Lung (tissue), 12 donors: ENCODE data around the gene PTPN14. TPM values are rescaled to one million over a fixed set of nuclear protein-coding genes. Genes with fewer than 3 reads are reported as not detected.

Source experiments
- ATAC-seq: fragments of 200-7000 bp; cut with Tn5 transposase; one replicate; pipeline ENCODE4 v1.9.1; 2020; ENCODE audit warnings: moderate number of reproducible peaks; ENCODE audit not compliant: insufficient read depth, low FRiP score
- DNase-seq, 3 donors: peaks; one replicate each; pipeline ENCODE4 v3.0.0-alpha.2; 2013 to 2017
- H3K27ac ChIP-seq, 2 donors: one replicate each; pipeline ENCODE4 v1.5.1; 2013; ENCODE audit warnings: mild to moderate bottlenecking in 2 of 2, moderate library complexity in 2 of 2, control low read depth in 1 of 2, inconsistent platforms in 1 of 2, low read depth in 1 of 2, low read length in 1 of 2
- H3K27me3 ChIP-seq, 3 donors: one replicate each; pipeline ENCODE4 v1.5.1; 2013; ENCODE audit warnings: low read length in 2 of 3; ENCODE audit not compliant: control insufficient read depth in 3 of 3, insufficient read depth in 3 of 3
- H3K36me3 ChIP-seq, 4 donors: one replicate each; pipeline ENCODE4 v1.5.1; 2013; ENCODE audit warnings: low read length in 4 of 4, mild to moderate bottlenecking in 1 of 4, moderate library complexity in 1 of 4; ENCODE audit not compliant: control insufficient read depth in 4 of 4, insufficient read depth in 4 of 4
- H3K4me1 ChIP-seq, 5 donors: one replicate each; pipeline ENCODE4 v1.5.1; 2013; ENCODE audit warnings: low read length in 5 of 5, mild to moderate bottlenecking in 2 of 5, moderate library complexity in 1 of 5; ENCODE audit not compliant: control insufficient read depth in 5 of 5, insufficient read depth in 5 of 5
- H3K4me3 ChIP-seq: one replicate; pipeline ENCODE4 v1.5.1; 2013; ENCODE audit warnings: mild to moderate bottlenecking, control low read depth, moderate library complexity
- H3K9ac ChIP-seq, 2 donors: one replicate each; pipeline ENCODE4 v1.5.1; 2013; ENCODE audit warnings: low read length in 2 of 2, control low read depth in 1 of 2; ENCODE audit not compliant: insufficient read depth in 1 of 2
- H3K9me3 ChIP-seq, 4 donors: one replicate each; pipeline ENCODE4 v1.5.1; 2013; ENCODE audit warnings: low read length in 3 of 4, mild to moderate bottlenecking in 1 of 4, moderate library complexity in 1 of 4; ENCODE audit not compliant: control insufficient read depth in 4 of 4, insufficient read depth in 3 of 4
- WGBS, 2 donors: extraction: QIAGEN DNeasy Blood & Tissue Kit; methylation state at CpG; one replicate each; pipeline ENCODE4 v1.1.7; 2013; 5-methylcytosine and 5-hydroxymethylcytosine counted together
- polyA plus RNA-seq, 2 donors: library from polyadenylated mRNA; stranded (reverse); fragments of 200-250 nt; gene quantifications; one replicate each; pipeline ENCODE4 v1.2.1, GENCODE V29; 2013
- total RNA-seq, 2 donors: library from RNA; depleted of rRNA in 1 of 2; stranded (reverse); fragments of >200 nt in 1 of 2; gene quantifications; one replicate each; pipeline ENCODE4 v1.2.1, GENCODE V29; 2014 to 2021
- TF ChIP-seq, protein P1 (sequence below): IDR thresholded peaks from 2 replicates; pipeline ENCODE4 v1.5.1; 2012; ENCODE audit warnings: mild to moderate bottlenecking; ENCODE audit errors: control extremely low read depth, extremely low read depth
- donor health status: control.
- donor health status: control.
- donor health status: Bipolar disorder and iron deficiency.
- donor health status: healthy.
- donor health status: DM: yes; HTN: yes; CAD: no.

Gene PTPN14
- total and polyA plus RNA-seq, 4 donors, result 4.4 to 43.2 (median 15.2) TPM

- H3K9ac ChIP-seq, result no peak overlapping the region
- no peak overlapping the region for H3K4me3 ChIP-seq
- H3K9me3 ChIP-seq, result no peaks in the 10 kb centered on the region
- no peak overlapping the region for H3K27ac ChIP-seq
- TF ChIP-seq, protein P1, sequence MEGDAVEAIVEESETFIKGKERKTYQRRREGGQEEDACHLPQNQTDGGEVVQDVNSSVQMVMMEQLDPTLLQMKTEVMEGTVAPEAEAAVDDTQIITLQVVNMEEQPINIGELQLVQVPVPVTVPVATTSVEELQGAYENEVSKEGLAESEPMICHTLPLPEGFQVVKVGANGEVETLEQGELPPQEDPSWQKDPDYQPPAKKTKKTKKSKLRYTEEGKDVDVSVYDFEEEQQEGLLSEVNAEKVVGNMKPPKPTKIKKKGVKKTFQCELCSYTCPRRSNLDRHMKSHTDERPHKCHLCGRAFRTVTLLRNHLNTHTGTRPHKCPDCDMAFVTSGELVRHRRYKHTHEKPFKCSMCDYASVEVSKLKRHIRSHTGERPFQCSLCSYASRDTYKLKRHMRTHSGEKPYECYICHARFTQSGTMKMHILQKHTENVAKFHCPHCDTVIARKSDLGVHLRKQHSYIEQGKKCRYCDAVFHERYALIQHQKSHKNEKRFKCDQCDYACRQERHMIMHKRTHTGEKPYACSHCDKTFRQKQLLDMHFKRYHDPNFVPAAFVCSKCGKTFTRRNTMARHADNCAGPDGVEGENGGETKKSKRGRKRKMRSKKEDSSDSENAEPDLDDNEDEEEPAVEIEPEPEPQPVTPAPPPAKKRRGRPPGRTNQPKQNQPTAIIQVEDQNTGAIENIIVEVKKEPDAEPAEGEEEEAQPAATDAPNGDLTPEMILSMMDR, result no peak
- H3K27me3 ChIP-seq, result no peaks in the 10 kb centered on the region
- DNase-seq (no peak), ATAC-seq (no peak)
- H3K4me1 ChIP-seq, result peaks cover 0 to 15% (median 6%) of the 10 kb centered on the region in 5 donors
- no peaks in the 10 kb centered on the region for H3K36me3 ChIP-seq
- 98 to 99% methylated on average over 4 of the region's 4 CpGs for WGBS, 2 donors
Measured at GRCh38 chr1:214435867-214436266, 115.5 kb downstream of the PTPN14 start.

DNA sequence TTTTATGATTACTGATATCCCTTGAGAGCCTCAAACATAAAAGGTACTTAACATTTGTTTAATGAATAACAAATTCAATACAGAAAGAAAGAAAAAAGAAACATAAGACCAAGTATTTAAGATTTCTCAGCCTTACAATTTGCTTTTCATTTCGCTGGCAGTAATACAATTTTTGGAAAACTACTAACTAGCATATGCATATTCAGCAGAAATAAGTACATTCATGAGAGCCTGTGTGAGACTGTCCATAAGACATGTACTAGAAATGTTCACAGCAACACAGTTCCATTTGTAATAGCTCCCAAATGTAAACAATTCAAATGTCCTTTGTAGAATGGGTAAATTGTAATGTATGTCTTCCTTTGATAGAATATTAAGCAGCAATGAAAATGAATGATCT, 119.2 kb downstream of the PTPN14 start:
- no peak overlapping the region for H3K4me3 ChIP-seq
- TF ChIP-seq, protein P1, result no peak
- no peaks in the 10 kb centered on the region for H3K9me3 ChIP-seq
- H3K9ac ChIP-seq, result no peak overlapping the region
- H3K27me3 ChIP-seq, result no peaks in the 10 kb centered on the region
- H3K36me3 ChIP-seq, result no peaks in the 10 kb centered on the region
- no peak overlapping the region for H3K27ac ChIP-seq
- ATAC-seq (no peak), DNase-seq (no peak)
- WGBS, 2 donors, result 78 to 83% methylated on average over 1 of the region's 1 CpG
- H3K4me1 ChIP-seq, result no peaks in the 10 kb centered on the region

DNA sequence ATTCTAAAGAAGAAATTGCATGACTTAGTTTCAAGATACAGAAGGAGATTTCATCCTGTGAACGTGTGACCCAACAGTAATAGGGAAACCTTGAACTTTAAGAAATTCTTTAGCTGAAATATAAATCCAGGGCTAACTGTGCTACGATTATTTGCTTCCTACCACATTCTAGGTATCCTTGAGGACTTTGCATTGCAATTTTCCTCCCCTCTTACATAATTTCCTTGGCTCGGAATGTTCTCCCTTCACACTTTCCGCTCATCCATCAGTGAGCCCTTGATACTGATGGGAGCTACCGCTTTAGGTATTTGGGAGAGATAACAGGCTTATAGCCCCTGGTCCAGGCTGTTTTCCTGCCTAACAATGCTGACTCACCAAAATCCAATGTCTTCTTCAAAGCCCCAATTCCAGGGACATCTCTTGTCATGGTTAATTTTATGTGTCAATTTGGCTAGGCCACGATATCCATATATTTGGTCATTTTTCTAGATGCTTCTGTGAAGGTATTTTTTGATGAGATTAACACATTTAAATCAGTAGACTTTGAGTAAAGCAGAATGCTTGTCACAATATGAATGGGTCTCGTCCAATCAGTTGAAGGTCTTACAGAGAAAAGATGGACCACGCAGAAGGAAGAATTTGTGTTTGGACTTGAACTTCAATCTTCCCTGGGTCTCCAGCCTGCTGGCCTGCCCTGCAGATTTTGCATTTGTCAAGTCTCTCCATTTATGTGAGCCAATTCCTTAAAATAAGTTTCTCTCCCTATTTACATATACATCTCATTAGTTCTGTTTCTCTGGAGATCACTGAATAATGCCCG, 121.2 kb downstream of the PTPN14 start:
- Histone ChIP-seq H3K27ac (no peak overlapping the region), H3K4me3 (no peak overlapping the region), H3K4me1 (peaks cover 0 to 5% (median 0%) of the 10 kb centered on the region in 5 donors), H3K9ac (no peak overlapping the region), H3K36me3 (no peaks in the 10 kb centered on the region), H3K27me3 (no peaks in the 10 kb centered on the region), H3K9me3 (no peaks in the 10 kb centered on the region)
- 92% methylated on average over 9 of the region's 9 CpGs for WGBS, 2 donors
- no peak for ATAC-seq
- no peak for DNase-seq
- TF ChIP-seq, protein P1, result no peak
